Stimulated activated naive CD4-positive, alpha-beta T cell treated with Interleukin-2 at 50 U/mL for 16 hours (primary cell): ENCODE measurements around the gene ADGRF5.

Experiments
- DNase-seq: peaks from one replicate; lab custom pipeline; 2025; lab: John Stamatoyannopoulos, UW

ADGRF5 gene

GRCh38 chr6:46921731-46922130 lies at the start of gene ADGRF5:
ADGRF5 (minus strand) TSS chr6:46921938; CDS start chr6:46906762, 15,176 bp downstream.
- DNase-seq, result no peak

- DNase-seq, result no peak
Observed at GRCh38 chr6:46969206-46969605, 47.5 kb upstream of the ADGRF5 start.

GRCh38 chr6:46967826-46968349 lies 46.1 kb upstream of the ADGRF5 start:
- DNase-seq, result no peak

GRCh38 chr6:46964716-46965519 lies 43.2 kb upstream of the ADGRF5 start:
- no peak for DNase-seq

GRCh38 chr6:46963626-46964025 lies 41.9 kb upstream of the ADGRF5 start:
- no peak for DNase-seq

GRCh38 chr6:46963039-46963438 lies 41.3 kb upstream of the ADGRF5 start:
- DNase-seq, result no peak

GRCh38 chr6:46961711-46962110 lies 40.0 kb upstream of the ADGRF5 start:
- DNase-seq, result no peak

- DNase-seq, result no peak
Observed at GRCh38 chr6:46961232-46961631, 39.5 kb upstream of the ADGRF5 start.

- no peak for DNase-seq
Observed at GRCh38 chr6:46959419-46959818, 37.7 kb upstream of the ADGRF5 start.

GRCh38 chr6:46956409-46956808 lies 34.7 kb upstream of the ADGRF5 start:
- DNase-seq, result no peak

GRCh38 chr6:46954837-46955451 lies 33.2 kb upstream of the ADGRF5 start:
- no peak for DNase-seq

GRCh38 chr6:46953921-46954320 lies 32.2 kb upstream of the ADGRF5 start:
- DNase-seq, result no peak

- DNase-seq, result no peak
Observed at GRCh38 chr6:46949632-46950280, 28.0 kb upstream of the ADGRF5 start.

- no peak for DNase-seq
Observed at GRCh38 chr6:46948699-46949098, 27.0 kb upstream of the ADGRF5 start.

- DNase-seq, result no peak
Observed at GRCh38 chr6:46947497-46947896, 25.8 kb upstream of the ADGRF5 start.

- DNase-seq, result no peak
Observed at GRCh38 chr6:46940433-46941226, 18.9 kb upstream of the ADGRF5 start.

- no peak for DNase-seq
Observed at GRCh38 chr6:46937642-46938041, 15.9 kb upstream of the ADGRF5 start.

GRCh38 chr6:46935687-46936086 lies 13.9 kb upstream of the ADGRF5 start:
- no peak for DNase-seq

GRCh38 chr6:46933751-46934150 lies 12.0 kb upstream of the ADGRF5 start:
- no peak for DNase-seq

- no peak for DNase-seq
Observed at GRCh38 chr6:46932526-46933319, 11.0 kb upstream of the ADGRF5 start.

- no peak for DNase-seq
Observed at GRCh38 chr6:46931416-46931815, 9.7 kb upstream of the ADGRF5 start.
